22Rv1 (cell line): ENCODE data around the gene TMEM207.

ENCODE experiments used
- H3K27ac ChIP-seq: fragments of 450-650 bp; 2 replicates; pipeline ENCODE4 v1.5.1; 2017
- CTCF ChIP-seq: fragments of 450-650 bp; IDR thresholded peaks from 2 replicates; pipeline ENCODE4 v1.5.1; 2017; ENCODE audit warnings: mild to moderate bottlenecking
- ZFX ChIP-seq: fragments of 450-650 bp; IDR thresholded peaks from 2 replicates; pipeline ENCODE4 v1.6.1; 2017; ENCODE audit warnings: antibody characterized with exemption, borderline replicate concordance

Gene TMEM207

GRCh38 chr3:190387578-190388213 is 62.0 kb downstream of the TMEM207 start, which contains the start of gene CLDN16:
Gene CLDN16, plus strand, starts transcription at chr3:190388163. Its CDS starts 167 bp downstream, at chr3:190388330.
- TF ChIP-seq CTCF (no peak), ZFX (no peak)
- no peak within 1 kb of the TSS for H3K27ac ChIP-seq

GRCh38 chr3:190385731-190386688 is 63.7 kb downstream of the TMEM207 start:
- TF ChIP-seq CTCF = no peak
- no peak for TF ChIP-seq ZFX
- no peak overlapping the region for H3K27ac ChIP-seq

GRCh38 chr3:190384309-190384756 is 65.4 kb downstream of the TMEM207 start:
- H3K27ac ChIP-seq = no peak overlapping the region
- peak; percentile 80 for TF ChIP-seq CTCF
- no peak for TF ChIP-seq ZFX

- H3K27ac ChIP-seq = no peak overlapping the region
- no peak for TF ChIP-seq ZFX
- TF ChIP-seq CTCF = no peak
These were observed 67.6 kb downstream of the TMEM207 start for GRCh38 chr3:190382082-190382481.

GRCh38 chr3:190381441-190381840 is 68.3 kb downstream of the TMEM207 start:
- no peak for TF ChIP-seq CTCF
- TF ChIP-seq ZFX = no peak
- no peak overlapping the region for H3K27ac ChIP-seq

- no peak overlapping the region for H3K27ac ChIP-seq
- no peak for TF ChIP-seq CTCF
- TF ChIP-seq ZFX = no peak
These were observed 69.5 kb downstream of the TMEM207 start for GRCh38 chr3:190380184-190380583.
